WTC11 (cell line): Measurements from ENCODE around the gene ARHGAP18. TPM values are rescaled to one million over a fixed set of nuclear protein-coding genes. Genes with fewer than 3 reads are reported as not detected.

ENCODE experiments used
- ATAC-seq: fragments of 200-7000 bp; cut with Tn5 transposase; 2 replicates; pipeline ENCODE4 v1.10.0; 2021; ENCODE audit warnings: mild to moderate bottlenecking, moderate library complexity
- CTCF ChIA-PET: fragments of 300-600 bp; sonication (Branson Sonifier 250); formaldehyde crosslinking; loops from one replicate; lab custom pipeline; 2021; ENCODE audit warnings: antibody characterized with exemption; lab: Charles Lee
- POLR2A ChIA-PET: fragments of 350-600 bp; sonication (Branson Sonifier 250); formaldehyde crosslinking; loops from one replicate; lab custom pipeline; 2021; ENCODE audit warnings: antibody characterized with exemption; lab: Charles Lee
- DNase-seq: peaks from one replicate; pipeline ENCODE4 v3.0.0; 2021; ENCODE audit warnings: low spot score
- H3K27ac Mint-ChIP-seq: 2 replicates; pipeline ENCODE4 v1.8.0; 2021; ENCODE audit warnings: mixed read lengths
- H3K27me3 Mint-ChIP-seq: 2 replicates; pipeline ENCODE4 v1.8.0; 2021; ENCODE audit warnings: low read depth, mild to moderate bottlenecking, moderate library complexity, mixed read lengths
- H3K36me3 Mint-ChIP-seq: 2 replicates; pipeline ENCODE4 v1.8.0; 2021; ENCODE audit warnings: mixed read lengths
- H3K4me1 Mint-ChIP-seq: 2 replicates; pipeline ENCODE4 v1.8.0; 2022; ENCODE audit warnings: mixed read lengths
- H3K4me3 Mint-ChIP-seq: 2 replicates; pipeline ENCODE4 v1.8.0; 2021; ENCODE audit warnings: mild to moderate bottlenecking, moderate library complexity, mixed read lengths
- H3K9me3 Mint-ChIP-seq: 2 replicates; pipeline ENCODE4 v1.8.0; 2021; ENCODE audit warnings: mixed read lengths
- CREM ChIP-seq: sonication (generic); formaldehyde crosslinking; IDR thresholded peaks from 2 replicates; pipeline ENCODE4 v1.8.1; 2022; ENCODE audit warnings: mild to moderate bottlenecking, missing genetic modification reagents, moderate library complexity
- HMGA2 ChIP-seq: fragments of 250-450 bp; sonication (Bioruptor Pico); IDR thresholded peaks from 2 replicates; pipeline ENCODE4 v1.4.0; 2021; ENCODE audit warnings: mild to moderate bottlenecking, moderate library complexity
- HMGXB4 ChIP-seq: sonication (generic); formaldehyde crosslinking; IDR thresholded peaks from 2 replicates; pipeline ENCODE4 v1.8.1; 2023; ENCODE audit warnings: mild to moderate bottlenecking, moderate library complexity, missing genetic modification reagents
- IRF1 ChIP-seq: sonication (generic); formaldehyde crosslinking; IDR thresholded peaks from 2 replicates; pipeline ENCODE4 v1.8.0; 2023; ENCODE audit warnings: missing genetic modification reagents
- IRF2 ChIP-seq: sonication (generic); formaldehyde crosslinking; IDR thresholded peaks from 2 replicates; pipeline ENCODE4 v1.8.0; 2022; ENCODE audit warnings: low read depth, missing genetic modification reagents, borderline replicate concordance
- NFATC4 ChIP-seq: fragments of 250-450 bp; sonication (Bioruptor Pico); IDR thresholded peaks from 2 replicates; pipeline ENCODE4 v1.9.0; 2021; ENCODE audit warnings: mild to moderate bottlenecking
- OVOL2 ChIP-seq: fragments of 250-450 bp; sonication (Bioruptor Pico); IDR thresholded peaks from 2 replicates; pipeline ENCODE4 v1.9.0; 2021; ENCODE audit warnings: mild to moderate bottlenecking, borderline replicate concordance
- PRDM15 ChIP-seq: sonication (generic); formaldehyde crosslinking; IDR thresholded peaks from 2 replicates; pipeline ENCODE4 v1.8.0; 2022; ENCODE audit warnings: missing genetic modification reagents
- RELA ChIP-seq: sonication (generic); formaldehyde crosslinking; IDR thresholded peaks from 2 replicates; pipeline ENCODE4 v1.8.1; 2022; ENCODE audit warnings: missing genetic modification reagents, mild to moderate bottlenecking, borderline replicate concordance
- RORB ChIP-seq: fragments of 250-450 bp; sonication (Bioruptor Pico); IDR thresholded peaks from 2 replicates; pipeline ENCODE4 v1.9.0; 2021; ENCODE audit warnings: mild to moderate bottlenecking
- SMAD3 ChIP-seq: sonication (generic); formaldehyde crosslinking; IDR thresholded peaks from 2 replicates; pipeline ENCODE4 v1.8.0; 2022; ENCODE audit warnings: missing genetic modification reagents, mild to moderate bottlenecking, borderline replicate concordance
- SOX15 ChIP-seq: fragments of 250-450 bp; sonication (Bioruptor Pico); IDR thresholded peaks from 2 replicates; pipeline ENCODE4 v1.9.0; 2021; ENCODE audit warnings: mild to moderate bottlenecking
- ZNF121 ChIP-seq: sonication (generic); formaldehyde crosslinking; IDR thresholded peaks from 2 replicates; pipeline ENCODE4 v1.8.0; 2023; ENCODE audit warnings: missing genetic modification reagents
- ZNF138 ChIP-seq: sonication (generic); formaldehyde crosslinking; conservative IDR thresholded peaks from 2 replicates; pipeline ENCODE4 v1.8.1; 2022; ENCODE audit warnings: mild to moderate bottlenecking, moderate library complexity, missing genetic modification reagents
- ZNF219 ChIP-seq: sonication (generic); formaldehyde crosslinking; IDR thresholded peaks from 2 replicates; pipeline ENCODE4 v1.8.0; 2023; ENCODE audit warnings: missing genetic modification reagents, mild to moderate bottlenecking, borderline replicate concordance
- ZNF281 ChIP-seq: sonication (generic); formaldehyde crosslinking; IDR thresholded peaks from 2 replicates; pipeline ENCODE4 v1.8.0; 2023; ENCODE audit warnings: mild to moderate bottlenecking, missing genetic modification reagents
- ZNF396 ChIP-seq: fragments of 250-450 bp; sonication (Bioruptor Pico); IDR thresholded peaks from 2 replicates; pipeline ENCODE4 v1.8.0; 2021; ENCODE audit warnings: mild to moderate bottlenecking, moderate library complexity, borderline replicate concordance
- ZNF416 ChIP-seq: fragments of 250-450 bp; sonication (Bioruptor Pico); IDR thresholded peaks from 2 replicates; pipeline ENCODE4 v1.9.0; 2021; ENCODE audit warnings: mild to moderate bottlenecking, inconsistent platforms
- ZSCAN18 ChIP-seq: fragments of 250-450 bp; sonication (Bioruptor Pico); IDR thresholded peaks from 2 replicates; pipeline ENCODE4 v2.1.2; 2022; ENCODE audit warnings: mild to moderate bottlenecking, moderate library complexity
- total RNA-seq: library from RNA; stranded (reverse); gene quantifications from 3 replicates; pipeline ENCODE4 v1.2.3, GENCODE V29; 2021
- TF ChIP-seq, protein P1 (sequence below): sonication (generic); formaldehyde crosslinking; IDR thresholded peaks from 2 replicates; pipeline ENCODE4 v1.8.0; 2022; ENCODE audit warnings: mild to moderate bottlenecking, missing genetic modification reagents
- TF ChIP-seq, protein P2 (sequence below): sonication (generic); formaldehyde crosslinking; IDR thresholded peaks from 2 replicates; pipeline ENCODE4 v1.8.1; 2022; ENCODE audit warnings: missing genetic modification reagents, borderline replicate concordance
- TF ChIP-seq, protein P3 (sequence below): sonication (generic); formaldehyde crosslinking; IDR thresholded peaks from 2 replicates; pipeline ENCODE4 v1.8.1; 2022; ENCODE audit warnings: mild to moderate bottlenecking, missing genetic modification reagents, moderate library complexity, borderline replicate concordance

ARHGAP18 gene
- total RNA-seq, 1 experiment from 2014 or later = 4.6 TPM

GRCh38 chr6:129700666-129701065 lies 9.3 kb downstream of the ARHGAP18 start:
- Mint-ChIP-seq H3K27me3 (no peaks in the 10 kb centered on the region), H3K36me3 (no peaks in the 10 kb centered on the region), H3K4me3 (no peak overlapping the region), H3K27ac (no peak overlapping the region), H3K4me1 (peaks cover 13% of the 10 kb centered on the region), H3K9me3 (no peaks in the 10 kb centered on the region)
- DNase-seq (no peak), ATAC-seq (no peak)
- TF ChIP-seq HMGXB4 (CRISPR knock-in tag) = no peak
- no peak for TF ChIP-seq NFATC4
- no peak for TF ChIP-seq ZNF281 (CRISPR knock-in tag)
- no peak for TF ChIP-seq ZSCAN18
- TF ChIP-seq CREM (CRISPR knock-in tag) = no peak
- TF ChIP-seq, protein P1, sequence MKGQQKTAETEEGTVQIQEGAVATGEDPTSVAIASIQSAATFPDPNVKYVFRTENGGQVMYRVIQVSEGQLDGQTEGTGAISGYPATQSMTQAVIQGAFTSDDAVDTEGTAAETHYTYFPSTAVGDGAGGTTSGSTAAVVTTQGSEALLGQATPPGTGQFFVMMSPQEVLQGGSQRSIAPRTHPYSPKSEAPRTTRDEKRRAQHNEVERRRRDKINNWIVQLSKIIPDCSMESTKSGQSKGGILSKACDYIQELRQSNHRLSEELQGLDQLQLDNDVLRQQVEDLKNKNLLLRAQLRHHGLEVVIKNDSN (CRISPR knock-in tag) = no peak
- no peak for TF ChIP-seq IRF2 (CRISPR knock-in tag)
- no peak for TF ChIP-seq ZNF396 (CRISPR knock-in tag)
- no peak for TF ChIP-seq SOX15 (CRISPR knock-in tag)
- TF ChIP-seq ZNF121 (CRISPR knock-in tag) = no peak
- no peak for TF ChIP-seq ZNF138 (CRISPR knock-in tag)
- TF ChIP-seq, protein P2, sequence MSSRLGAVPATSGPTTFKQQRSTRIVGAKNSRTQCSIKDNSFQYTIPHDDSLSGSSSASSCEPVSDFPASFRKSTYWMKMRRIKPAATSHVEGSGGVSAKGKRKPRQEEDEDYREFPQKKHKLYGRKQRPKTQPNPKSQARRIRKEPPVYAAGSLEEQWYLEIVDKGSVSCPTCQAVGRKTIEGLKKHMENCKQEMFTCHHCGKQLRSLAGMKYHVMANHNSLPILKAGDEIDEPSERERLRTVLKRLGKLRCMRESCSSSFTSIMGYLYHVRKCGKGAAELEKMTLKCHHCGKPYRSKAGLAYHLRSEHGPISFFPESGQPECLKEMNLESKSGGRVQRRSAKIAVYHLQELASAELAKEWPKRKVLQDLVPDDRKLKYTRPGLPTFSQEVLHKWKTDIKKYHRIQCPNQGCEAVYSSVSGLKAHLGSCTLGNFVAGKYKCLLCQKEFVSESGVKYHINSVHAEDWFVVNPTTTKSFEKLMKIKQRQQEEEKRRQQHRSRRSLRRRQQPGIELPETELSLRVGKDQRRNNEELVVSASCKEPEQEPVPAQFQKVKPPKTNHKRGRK (CRISPR knock-in tag) = no peak
- TF ChIP-seq, protein P3, sequence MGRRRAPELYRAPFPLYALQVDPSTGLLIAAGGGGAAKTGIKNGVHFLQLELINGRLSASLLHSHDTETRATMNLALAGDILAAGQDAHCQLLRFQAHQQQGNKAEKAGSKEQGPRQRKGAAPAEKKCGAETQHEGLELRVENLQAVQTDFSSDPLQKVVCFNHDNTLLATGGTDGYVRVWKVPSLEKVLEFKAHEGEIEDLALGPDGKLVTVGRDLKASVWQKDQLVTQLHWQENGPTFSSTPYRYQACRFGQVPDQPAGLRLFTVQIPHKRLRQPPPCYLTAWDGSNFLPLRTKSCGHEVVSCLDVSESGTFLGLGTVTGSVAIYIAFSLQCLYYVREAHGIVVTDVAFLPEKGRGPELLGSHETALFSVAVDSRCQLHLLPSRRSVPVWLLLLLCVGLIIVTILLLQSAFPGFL (CRISPR knock-in tag) = no peak
- no peak for TF ChIP-seq RELA (CRISPR knock-in tag)
- ChIA-PET CTCF (no interaction called here), POLR2A (no interaction called here)

DNA sequence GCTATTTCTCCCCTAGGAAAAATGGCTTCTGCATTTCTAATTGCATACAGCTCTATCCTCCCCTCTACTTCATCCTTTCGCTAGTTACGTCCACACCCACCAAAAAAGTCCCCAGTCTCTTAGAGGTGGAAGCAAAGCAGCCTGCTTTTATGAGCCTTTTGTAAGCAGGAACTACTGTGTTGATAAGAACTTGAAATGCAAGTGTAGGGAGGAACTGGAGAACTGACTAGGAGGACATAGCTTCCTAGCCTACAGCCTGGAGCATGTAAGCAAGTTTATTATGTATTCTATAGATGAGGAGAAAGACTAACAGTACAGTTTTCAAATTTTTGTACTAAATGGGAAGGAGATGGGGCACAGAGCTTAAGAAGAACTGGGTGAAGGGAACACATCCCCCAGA lies 10.3 kb downstream of the ARHGAP18 start:
- ATAC-seq = no peak
- Mint-ChIP-seq H3K4me1 (peaks cover 18% of the 10 kb centered on the region), H3K36me3 (no peaks in the 10 kb centered on the region), H3K4me3 (no peak overlapping the region), H3K27ac (no peak overlapping the region), H3K9me3 (no peaks in the 10 kb centered on the region), H3K27me3 (no peaks in the 10 kb centered on the region)
- DNase-seq = no peak
- ChIA-PET CTCF (no interaction called here), POLR2A (no interaction called here)
- no peak for TF ChIP-seq SMAD3 (CRISPR knock-in tag)
- no peak for TF ChIP-seq ZNF416 (CRISPR knock-in tag)
- TF ChIP-seq PRDM15 (CRISPR knock-in tag) = no peak
- no peak for TF ChIP-seq HMGA2 (CRISPR knock-in tag)
- TF ChIP-seq IRF1 (CRISPR knock-in tag) = no peak
- TF ChIP-seq ZNF121 (CRISPR knock-in tag) = no peak
- no peak for TF ChIP-seq ZNF219 (CRISPR knock-in tag)
- TF ChIP-seq RORB (CRISPR knock-in tag) = no peak
- TF ChIP-seq OVOL2 (CRISPR knock-in tag) = no peak
